Endodermal cell (in vitro differentiated cells): ENCODE data around the gene LCN15. TPM values are rescaled to one million over a fixed set of nuclear protein-coding genes. Genes with fewer than 3 reads are reported as not detected.
A peak's percentile ranks its signal among the peaks of the same experiment; 100 is the strongest.
"Not testable (repeated sequence)": the region's sequence is repeated elsewhere in the genome, so short reads cannot be mapped to it uniquely, and the experiment has no call there.

Experiments used
- DNase-seq: peaks from one replicate; pipeline ENCODE4 v3.0.0-alpha.2; 2017
- H3K27ac ChIP-seq: 2 replicates; pipeline ENCODE4 v1.5.1; 2013; ENCODE audit warnings: mild to moderate bottlenecking, low read depth, low read length, moderate library complexity
- H3K27me3 ChIP-seq: 2 replicates; pipeline ENCODE4 v1.6.1; 2013; ENCODE audit warnings: mild to moderate bottlenecking, low read length, moderate library complexity; ENCODE audit not compliant: insufficient read depth, control insufficient read depth, poor library complexity, severe bottlenecking
- H3K36me3 ChIP-seq: 2 replicates; pipeline ENCODE4 v1.7.0; 2013; ENCODE audit warnings: mild to moderate bottlenecking, low read length, moderate library complexity; ENCODE audit not compliant: control insufficient read depth, insufficient read depth
- H3K4me1 ChIP-seq: one replicate; pipeline ENCODE4 v1.7.0; 2013; ENCODE audit warnings: low read length; ENCODE audit not compliant: control insufficient read depth, insufficient read depth
- H3K4me3 ChIP-seq: 2 replicates; pipeline ENCODE4 v1.5.1; 2013; ENCODE audit warnings: mild to moderate bottlenecking, low read length, moderate library complexity
- H3K9ac ChIP-seq: 2 replicates; pipeline ENCODE4 v1.6.1; 2013; ENCODE audit warnings: mild to moderate bottlenecking, low read length, moderate library complexity; ENCODE audit not compliant: poor library complexity, severe bottlenecking; ENCODE audit errors: extremely low read depth
- H3K9me3 ChIP-seq: 2 replicates; pipeline ENCODE4 v1.6.1; 2013; ENCODE audit warnings: mild to moderate bottlenecking, low read length, moderate library complexity; ENCODE audit not compliant: control insufficient read depth
- H3K27ac Mint-ChIP-seq: 2 replicates; pipeline ENCODE4 v1.8.0; 2020; ENCODE audit warnings: mixed read lengths
- H3K27me3 Mint-ChIP-seq: 2 replicates; pipeline ENCODE4 v1.8.0; 2021; ENCODE audit warnings: mild to moderate bottlenecking, mixed read lengths; ENCODE audit not compliant: insufficient read depth
- H3K36me3 Mint-ChIP-seq: 2 replicates; pipeline ENCODE4 v1.8.0; 2020; ENCODE audit warnings: low read depth, mixed read lengths
- H3K4me1 Mint-ChIP-seq: 2 replicates; pipeline ENCODE4 v1.8.0; 2020; ENCODE audit warnings: mixed read lengths
- H3K4me3 Mint-ChIP-seq: 2 replicates; pipeline ENCODE4 v1.8.0; 2020; ENCODE audit warnings: mild to moderate bottlenecking, moderate library complexity, mixed read lengths
- H3K9me3 Mint-ChIP-seq: 2 replicates; pipeline ENCODE4 v1.8.0; 2020; ENCODE audit warnings: mild to moderate bottlenecking, mixed read lengths
- CTCF ChIP-seq: fragments of 200-600 bp; sonication (generic); conservative IDR thresholded peaks from 2 replicates; pipeline ENCODE4 v1.5.0; 2021; ENCODE audit warnings: antibody characterized with exemption, mild to moderate bottlenecking
- WGBS, 2 experiments: methylation state at CpG; one replicate each; pipeline versions ENCODE4 v1.1.5 to v1.1.7; 2013; ENCODE audit warnings: missing lambda C conversion rate in 2 of 2, mixed read lengths in 1 of 2; ENCODE audit not compliant: insufficient coverage in 1 of 2, insufficient read length in 1 of 2; 5-methylcytosine and 5-hydroxymethylcytosine counted together
- total RNA-seq, 2 donors: library from RNA; stranded (reverse); fragmentation: NEBNext Ultra II Directional in 1 of 2; extraction: Animal tissue kit (Norgen Biotek cat#: 25700) in 1 of 2; gene quantifications; 2 replicates in 1 of 2; 3 replicates in 1 of 2; pipeline ENCODE4 v1.2.1, GENCODE V29; 2021

The LCN15 gene
- total RNA-seq, 2 donors from 2014 or later: 0.51 to 1.2 TPM

GRCh38 chr9:136789523-136789937 is 25.2 kb upstream of the LCN15 start:
- Mint-ChIP-seq H3K27me3 (no peaks in the 10 kb centered on the region), H3K36me3 (peaks cover 15% of the 10 kb centered on the region), H3K27ac (peak overlapping the region; percentile 98), H3K4me1 (peaks cover 37% of the 10 kb centered on the region), H3K9me3 (no peaks in the 10 kb centered on the region), H3K4me3 (peak overlapping the region; percentile 41)
- DNase-seq: no peak
- H3K27me3 ChIP-seq: no peaks in the 10 kb centered on the region
- peaks cover 24% of the 10 kb centered on the region for H3K4me1 ChIP-seq
- no peak for TF ChIP-seq CTCF
- H3K36me3 ChIP-seq: peaks cover 21% of the 10 kb centered on the region
- no peaks in the 10 kb centered on the region for H3K9me3 ChIP-seq
- peak overlapping the region; percentile 64 for H3K9ac ChIP-seq
- WGBS, 2 experiments: 57 to 70% methylated on average over 3 of the region's 3 CpGs
- peak overlapping the region; percentile 54 for H3K27ac ChIP-seq
- peak overlapping the region; percentile 64 for H3K4me3 ChIP-seq

- not testable (repeated sequence) for H3K9me3 Mint-ChIP-seq, H3K27me3 ChIP-seq, DNase-seq, H3K27me3 Mint-ChIP-seq, H3K9me3 ChIP-seq
- H3K36me3 ChIP-seq: peaks cover 19% of the 10 kb centered on the region
- H3K27ac ChIP-seq: peak overlapping the region; percentile 88
- Mint-ChIP-seq H3K36me3 (peaks cover 12% of the 10 kb centered on the region), H3K4me3 (peak overlapping the region; percentile 41), H3K27ac (peak overlapping the region; percentile 98), H3K4me1 (peaks cover 35% of the 10 kb centered on the region)
- H3K4me3 ChIP-seq: peak overlapping the region; percentile 66
- H3K4me1 ChIP-seq: peaks cover 24% of the 10 kb centered on the region
- peak overlapping the region; percentile 64 for H3K9ac ChIP-seq
- 65 to 78% methylated on average over 14 to 24 of the region's 27 CpGs for WGBS, 2 experiments
Measured at GRCh38 chr9:136788644-136789522, 24.6 kb upstream of the LCN15 start.

GRCh38 chr9:136787690-136788400 is 23.5 kb upstream of the LCN15 start:
- Histone ChIP-seq H3K4me3 (peak overlapping the region; percentile 66), H3K9me3 (no peaks in the 10 kb centered on the region), H3K36me3 (peaks cover 10% of the 10 kb centered on the region), H3K27me3 (no peaks in the 10 kb centered on the region), H3K27ac (peak overlapping the region; percentile 8), H3K4me1 (peaks cover 21% of the 10 kb centered on the region), H3K9ac (peak overlapping the region; percentile 64)
- Mint-ChIP-seq H3K27ac (peak overlapping the region; percentile 98), H3K36me3 (peaks cover 3% of the 10 kb centered on the region), H3K4me1 (peaks cover 27% of the 10 kb centered on the region), H3K27me3 (no peaks in the 10 kb centered on the region), H3K4me3 (peak overlapping the region; percentile 41), H3K9me3 (no peaks in the 10 kb centered on the region)
- 37 to 39% methylated on average over 17 to 21 of the region's 21 CpGs for WGBS, 2 experiments
- peak; percentile 87 for TF ChIP-seq CTCF
- peak; percentile 90 for DNase-seq

GRCh38 chr9:136786983-136787382 is 22.7 kb upstream of the LCN15 start:
- not testable (repeated sequence) for H3K27ac Mint-ChIP-seq, H3K4me3 Mint-ChIP-seq, H3K27me3 Mint-ChIP-seq, H3K9ac ChIP-seq, H3K36me3 Mint-ChIP-seq, H3K27ac ChIP-seq, H3K9me3 Mint-ChIP-seq, H3K36me3 ChIP-seq, H3K27me3 ChIP-seq, H3K4me3 ChIP-seq, DNase-seq, H3K9me3 ChIP-seq
- peaks cover 26% of the 10 kb centered on the region for H3K4me1 Mint-ChIP-seq
- WGBS, 2 experiments: 55 to 69% methylated on average over 2 to 4 of the region's 4 CpGs
- H3K4me1 ChIP-seq: peaks cover 14% of the 10 kb centered on the region
